Stimulated activated CD4-positive, alpha-beta T cell treated with anti-CD3 and anti-CD28 coated beads, Interleukin-15, amount 100 ng/mL, for 48 hours (primary cell): Measurements from ENCODE around the gene CHCHD10.
A peak's percentile ranks its signal among the peaks of the same experiment; 100 is the strongest.

Source experiments
- DNase-seq, 2 donors: peaks; one replicate each; pipeline ENCODE4 v3.0.0-alpha.2; 2020; ENCODE audit warnings: low read depth in 2 of 2

Gene CHCHD10

DNA sequence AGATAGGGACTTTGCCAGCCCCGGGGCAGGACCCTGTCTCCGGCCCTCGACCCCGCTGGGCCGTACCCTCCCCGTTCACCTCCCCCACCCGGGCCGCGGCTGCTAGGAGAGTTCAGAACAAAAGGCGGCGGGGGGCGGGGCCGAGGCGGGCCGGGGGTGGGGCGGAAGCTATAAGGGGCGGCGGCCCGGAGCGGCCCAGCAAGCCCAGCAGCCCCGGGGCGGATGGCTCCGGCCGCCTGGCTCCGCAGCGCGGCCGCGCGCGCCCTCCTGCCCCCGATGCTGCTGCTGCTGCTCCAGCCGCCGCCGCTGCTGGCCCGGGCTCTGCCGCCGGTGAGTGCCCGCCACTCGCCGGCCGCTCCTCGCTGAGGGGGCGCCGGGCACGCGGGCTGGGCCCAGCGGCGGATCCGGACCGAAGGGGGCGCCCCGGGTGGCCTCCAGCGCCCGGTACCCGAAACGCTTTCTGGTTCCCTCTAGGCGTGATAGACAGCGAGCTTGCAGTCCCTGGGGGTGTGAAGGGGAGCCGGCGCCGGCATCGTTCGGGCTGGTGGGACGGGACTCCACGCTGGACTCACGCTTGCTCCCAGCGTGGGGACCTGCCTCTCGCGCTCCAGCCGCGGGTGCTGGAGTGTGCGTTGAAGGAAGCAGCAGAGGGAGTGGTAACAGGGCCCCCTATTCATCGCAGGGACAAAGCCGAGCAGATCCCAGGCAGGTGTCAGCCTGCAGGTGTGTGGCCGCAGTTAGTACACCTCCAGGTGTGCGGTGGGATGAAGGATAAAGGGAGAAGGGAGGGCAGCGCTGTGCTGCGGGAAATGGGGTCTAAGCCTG lies 5.1 kb upstream of the CHCHD10 start, which contains the start of gene MMP11:
TSS of gene MMP11 (plus strand) at position 201 of the 825 bp plus-strand sequence. CDS start at position 223, 22 bp downstream.
- DNase-seq: no peak

DNA sequence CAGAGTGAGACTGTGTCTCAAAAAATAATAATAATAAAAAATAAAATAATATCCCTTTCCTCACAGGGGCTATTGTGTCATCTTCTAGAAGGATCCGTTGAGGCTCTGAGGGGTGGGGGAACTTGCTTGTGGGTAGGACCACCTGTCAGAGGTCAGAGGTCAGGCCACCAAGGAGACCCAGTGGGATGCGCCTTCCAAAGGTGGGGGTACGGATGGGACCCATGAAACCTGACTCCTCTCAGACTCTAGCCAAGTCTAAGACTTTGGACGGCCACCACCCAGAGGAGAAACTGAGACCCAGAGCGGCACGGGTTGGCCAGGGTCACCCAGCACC lies 4.5 kb upstream of the CHCHD10 start:
- no peak for DNase-seq

- DNase-seq: no peak
These were observed 1.7 kb upstream of the CHCHD10 start for GRCh38 chr22:23769321-23769965.

- no peak for DNase-seq
These were observed 484 bp downstream of the CHCHD10 start for GRCh38 chr22:23767303-23767672.

GRCh38 chr22:23764899-23765881 lies 2.6 kb downstream of the CHCHD10 start:
- DNase-seq: no peak

DNA sequence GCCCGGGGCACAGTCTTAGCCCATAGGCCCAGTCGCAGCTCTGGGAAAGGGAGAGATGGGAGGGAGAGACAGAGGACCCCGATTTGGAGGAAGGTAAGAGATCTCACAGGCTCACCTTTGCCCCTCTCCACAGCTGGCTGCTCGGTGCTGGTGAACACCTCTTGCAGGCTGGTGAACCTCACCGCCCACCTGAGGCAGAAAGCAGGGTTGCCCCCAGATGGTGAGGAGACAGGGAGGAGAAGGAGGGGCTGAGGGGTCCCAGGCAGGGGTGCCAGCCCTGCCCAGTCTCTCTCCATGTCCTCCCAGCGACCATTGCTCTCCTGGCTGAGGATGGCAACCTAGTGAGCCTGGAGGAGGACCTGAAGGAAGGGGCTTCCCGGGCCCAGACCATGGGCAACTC lies 3.8 kb downstream of the CHCHD10 start:
- no peak for DNase-seq

GRCh38 chr22:23763579-23763945 lies 4.2 kb downstream of the CHCHD10 start:
- DNase-seq: no peak

GRCh38 chr22:23762842-23763578 lies 4.8 kb downstream of the CHCHD10 start, which contains the start of gene C22orf15:
Gene C22orf15 (plus strand): TSS chr22:23762990. CDS start chr22:23763307, 317 bp downstream.
- no peak for DNase-seq

GRCh38 chr22:23760056-23760455 lies 7.7 kb downstream of the CHCHD10 start:
- DNase-seq: no peak

DNA sequence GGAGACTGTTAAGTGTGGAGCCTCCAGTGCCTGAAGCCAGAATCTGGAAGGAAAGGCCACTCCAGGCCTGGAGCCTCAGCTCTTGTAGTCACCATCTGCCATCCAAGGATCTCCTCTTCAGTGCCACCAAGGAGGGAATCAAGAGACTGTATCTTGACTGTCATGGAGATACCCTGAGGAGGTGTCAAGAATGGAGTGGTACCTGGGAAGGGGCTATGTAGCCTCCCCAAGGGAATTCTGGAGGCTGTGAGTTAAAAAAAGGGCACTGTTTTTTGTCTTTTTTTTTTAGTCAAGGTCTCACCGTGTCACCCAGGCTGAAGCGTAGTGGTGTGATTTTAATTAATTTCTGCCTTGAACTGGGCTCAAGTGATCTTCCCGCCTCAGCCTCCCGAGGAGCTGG lies 8.2 kb downstream of the CHCHD10 start:
- no peak for DNase-seq

- no peak for DNase-seq
These were observed 10.9 kb downstream of the CHCHD10 start for GRCh38 chr22:23756891-23757290.

- DNase-seq: no peak
These were observed 12.1 kb downstream of the CHCHD10 start for GRCh38 chr22:23755711-23756110.

GRCh38 chr22:23754980-23755636 lies 12.7 kb downstream of the CHCHD10 start:
- no peak for DNase-seq

GRCh38 chr22:23754220-23754919 lies 13.4 kb downstream of the CHCHD10 start, which contains the start of gene VPREB3:
Gene VPREB3 (minus strand): TSS chr22:23754425. CDS start chr22:23754363, 62 bp downstream.
- DNase-seq: no peak

DNA sequence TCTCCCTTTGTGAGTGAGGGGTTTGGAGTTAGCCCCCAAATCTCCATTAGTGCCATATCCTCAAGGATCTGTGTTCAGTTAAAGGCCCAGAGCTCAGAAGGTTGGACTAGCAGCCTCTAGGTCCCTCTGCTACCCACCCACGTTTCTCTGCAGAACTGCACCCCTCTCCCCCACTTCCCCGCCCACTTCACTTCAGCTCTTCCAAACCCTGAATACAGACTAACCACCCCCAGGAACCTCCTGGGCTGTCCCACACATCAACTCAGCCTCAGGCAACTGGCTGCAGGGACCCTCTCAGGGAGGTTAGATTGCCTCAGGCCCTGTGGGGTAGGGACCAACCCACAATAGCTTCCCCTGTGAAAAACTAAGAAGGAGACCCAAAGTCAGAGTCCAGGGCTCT lies 14.4 kb downstream of the CHCHD10 start:
- no peak for DNase-seq

DNA sequence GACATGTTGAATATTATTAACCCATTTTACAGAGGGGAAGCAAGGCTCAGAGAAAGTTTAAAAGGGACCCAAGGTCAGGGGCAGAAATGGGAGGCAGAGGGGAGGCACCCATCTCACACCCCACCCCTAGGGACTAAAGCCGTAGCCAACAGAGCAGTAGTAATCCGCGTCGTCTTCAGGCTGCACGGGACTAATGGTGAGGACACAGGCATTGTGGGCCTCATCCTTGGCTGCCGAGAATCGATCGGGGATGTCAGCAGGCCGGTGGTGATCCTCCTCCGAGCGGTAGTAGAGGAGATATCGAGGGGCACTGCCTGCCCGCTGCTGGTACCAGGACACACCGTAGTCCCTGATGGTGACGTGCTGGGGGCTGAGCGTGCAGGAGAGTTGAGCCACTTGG lies 15.0 kb downstream of the CHCHD10 start:
- no peak for DNase-seq

- DNase-seq: no peak
These were observed 15.6 kb downstream of the CHCHD10 start for GRCh38 chr22:23752090-23752691.

GRCh38 chr22:23751441-23751996 lies 16.3 kb downstream of the CHCHD10 start:
- no peak for DNase-seq

DNA sequence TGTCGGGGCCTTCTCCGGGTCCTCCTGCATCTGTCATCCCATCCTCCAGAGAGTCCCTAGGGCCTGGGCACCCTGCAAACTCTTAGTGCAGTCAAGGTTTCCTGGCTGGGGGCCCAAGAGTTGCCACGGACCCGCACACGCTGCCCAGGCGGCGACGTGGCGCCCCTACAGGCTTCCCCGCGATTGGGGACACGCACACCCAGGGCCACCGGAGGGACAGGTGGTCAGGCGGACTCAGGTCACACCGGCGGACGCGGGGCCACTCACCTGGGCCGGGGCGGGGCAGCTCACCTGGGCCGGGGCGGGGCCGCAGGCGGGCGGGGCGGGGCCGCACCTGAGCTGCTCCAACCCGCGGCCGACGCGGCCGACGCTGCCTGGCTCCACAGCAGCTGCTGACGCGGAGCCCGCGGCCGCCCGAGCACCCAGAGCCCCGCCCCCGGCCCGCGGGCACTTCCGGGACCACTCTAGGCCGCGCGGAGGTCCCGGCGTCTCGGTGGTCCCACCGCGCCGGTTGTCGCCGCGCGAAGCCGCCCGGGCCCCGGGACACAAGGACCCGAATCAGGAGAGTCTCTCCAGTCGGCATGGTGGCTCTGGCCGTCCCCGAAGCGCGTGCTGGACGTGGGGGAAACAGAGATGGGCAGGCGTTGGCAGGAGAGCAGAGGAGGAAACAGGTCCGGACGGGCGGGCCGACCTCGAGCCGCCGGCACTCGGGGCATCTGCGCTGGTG lies 16.9 kb downstream of the CHCHD10 start, which contains the start of gene ZNF70:
TSS of gene ZNF70 (minus strand) at position 399 of the 727 bp plus-strand sequence. CDS start 5,972 bp downstream, outside the sequence.
- peak; percentile 58 to 76 for DNase-seq
